CD8-positive, alpha-beta memory T cell (primary cell): ENCODE results near the gene BTG3. TPM values are rescaled to one million over a fixed set of nuclear protein-coding genes. Genes with fewer than 3 reads are reported as not detected.
A peak's percentile ranks its signal among the peaks of the same experiment; 100 is the strongest.

Experiments
- CTCF ChIA-PET: fragments of 350-600 bp; sonication (Branson Sonifier 250); formaldehyde crosslinking; loops from one replicate; lab custom pipeline; 2021; ENCODE audit warnings: antibody characterized with exemption; lab: Charles Lee
- POLR2A ChIA-PET: fragments of 350-600 bp; sonication (Branson Sonifier 250); formaldehyde crosslinking; loops from one replicate; lab custom pipeline; 2021; ENCODE audit warnings: antibody characterized with exemption; lab: Charles Lee
- DNase-seq, 5 donors: peaks; one replicate each; pipeline versions ENCODE4 v3.0.0 to v3.0.0-alpha.2; 2020 to 2022; ENCODE audit warnings: mixed read lengths in 1 of 5
- H3K27ac ChIP-seq: one replicate; pipeline ENCODE4 v1.7.0; 2013; ENCODE audit warnings: low read depth, mild to moderate bottlenecking, low read length, moderate library complexity
- H3K27me3 ChIP-seq: 2 replicates; pipeline ENCODE4 v1.7.0; 2013; ENCODE audit warnings: low read length, mild to moderate bottlenecking; ENCODE audit not compliant: insufficient read depth, poor library complexity, severe bottlenecking
- H3K36me3 ChIP-seq: 2 replicates; pipeline ENCODE4 v1.7.0; 2013; ENCODE audit warnings: mild to moderate bottlenecking, low read length, moderate library complexity; ENCODE audit not compliant: insufficient read depth
- H3K4me1 ChIP-seq: 2 replicates; pipeline ENCODE4 v1.7.0; 2013; ENCODE audit warnings: mild to moderate bottlenecking, low read length, moderate library complexity; ENCODE audit not compliant: insufficient read depth
- H3K4me3 ChIP-seq: 2 replicates; pipeline ENCODE4 v1.7.0; 2013; ENCODE audit warnings: mild to moderate bottlenecking, low read length
- H3K9me3 ChIP-seq: 2 replicates; pipeline ENCODE4 v1.7.0; 2013; ENCODE audit warnings: mild to moderate bottlenecking, low read length
- H3K27ac Mint-ChIP-seq, 8 donors: one replicate each; pipeline ENCODE4 v1.8.0; 2020 to 2021; ENCODE audit warnings: mixed read lengths in 8 of 8, mild to moderate bottlenecking in 6 of 8, inconsistent platforms in 3 of 8, moderate library complexity in 3 of 8
- H3K27me3 Mint-ChIP-seq, 2 donors: one replicate each; pipeline ENCODE4 v1.8.0; 2020 to 2021; ENCODE audit warnings: mixed read lengths in 2 of 2, mild to moderate bottlenecking in 1 of 2, moderate library complexity in 1 of 2
- H3K36me3 Mint-ChIP-seq, 3 donors: one replicate each; pipeline ENCODE4 v1.8.0; 2020 to 2021; ENCODE audit warnings: mixed read lengths in 3 of 3, inconsistent platforms in 1 of 3, mild to moderate bottlenecking in 1 of 3
- H3K4me1 Mint-ChIP-seq, 3 donors: one replicate each; pipeline ENCODE4 v1.8.0; 2020 to 2021; ENCODE audit warnings: mixed read lengths in 3 of 3, inconsistent platforms in 1 of 3, mild to moderate bottlenecking in 1 of 3
- H3K4me3 Mint-ChIP-seq, 7 donors: one replicate each; pipeline ENCODE4 v1.8.0; 2020 to 2021; ENCODE audit warnings: mixed read lengths in 7 of 7, mild to moderate bottlenecking in 6 of 7, moderate library complexity in 4 of 7, inconsistent platforms in 2 of 7
- H3K9me3 Mint-ChIP-seq, 5 donors: one replicate each; pipeline ENCODE4 v1.8.0; 2020 to 2022; ENCODE audit warnings: mixed read lengths in 5 of 5, mild to moderate bottlenecking in 3 of 5, moderate library complexity in 2 of 5, inconsistent platforms in 1 of 5
- polyA plus RNA-seq: library from polyadenylated mRNA; unstranded; fragments of 300-500 nt; fragmentation: Illumina TruSeq; gene quantifications from one replicate; pipeline ENCODE4 v1.2.3, GENCODE V29; 2021
- total RNA-seq, 2 experiments: library from RNA; stranded (reverse); gene quantifications; one replicate each; pipeline ENCODE4 v1.2.3, GENCODE V29; 2021

Gene BTG3
- total and polyA plus RNA-seq, 3 experiments from 2014 or later, result 11.5 to 45.7 (median 43.1) TPM

DNA sequence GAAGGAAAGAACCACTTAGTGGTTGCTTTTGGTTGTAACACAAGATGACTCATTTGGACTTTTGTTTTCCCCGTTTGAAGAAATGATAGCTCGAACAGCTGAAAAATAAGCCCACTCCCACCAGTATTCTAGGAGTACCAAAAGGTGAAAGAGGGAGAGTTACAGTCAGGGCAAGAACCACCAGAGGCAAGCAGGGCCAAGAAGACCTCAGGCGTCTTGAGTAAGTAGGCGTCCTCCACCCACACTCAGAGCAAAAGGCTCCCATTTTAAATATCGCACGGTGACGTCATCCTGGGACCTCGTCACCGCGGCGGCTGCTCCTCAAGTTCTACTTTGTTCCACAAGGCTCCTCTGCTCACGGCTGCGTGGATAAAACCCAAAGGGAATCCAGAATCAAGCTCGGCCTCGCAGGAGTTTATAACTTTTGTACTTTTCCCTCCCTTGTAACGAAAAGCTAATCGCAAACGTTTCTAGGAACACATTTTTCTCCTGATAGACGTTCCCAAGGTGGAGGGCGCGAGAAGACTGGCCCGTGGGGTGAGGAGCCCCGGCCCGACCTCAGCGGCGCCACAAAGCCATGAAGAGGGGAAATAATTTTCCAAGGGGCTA, 1.2 kb downstream of the BTG3 start:
- Histone ChIP-seq H3K4me3 (peak overlapping the region; percentile 95), H3K27ac (peak overlapping the region; percentile 97), H3K27me3 (no peaks in the 10 kb centered on the region), H3K4me1 (peaks cover 10% of the 10 kb centered on the region), H3K36me3 (no peaks in the 10 kb centered on the region), H3K9me3 (no peaks in the 10 kb centered on the region)
- Mint-ChIP-seq H3K36me3 (peaks cover 8 to 32% (median 9%) of the 10 kb centered on the region in 3 donors), H3K4me1 (peaks cover 23 to 53% (median 39%) of the 10 kb centered on the region in 3 donors), H3K4me3 (peak overlapping the region; percentile 89 to 96 (median 93)), H3K27me3 (peaks cover 0 to 1% of the 10 kb centered on the region in 2 donors), H3K9me3 (no peaks in the 10 kb centered on the region), H3K27ac (peak overlapping the region; percentile 84 to 100 (median 98))
- ChIA-PET CTCF (interaction anchor here (1.3 to 2.2 kb wide), 5 partner anchors 12 to 225 kb away, joined by 3 to 6 read pairs (median 3); partner anchors contain the start of gene CXADR), POLR2A (interaction anchor here (1.0 to 1.6 kb wide), 2 partner anchors 98 to 207 kb away, joined by 3 to 6 read pairs; partner anchors contain the start of gene C21orf91)
- DNase-seq, result peak; percentile 71 to 87 (median 76)

- H3K4me1 Mint-ChIP-seq, result peaks cover 23 to 53% (median 39%) of the 10 kb centered on the region in 3 donors
These were observed 1.8 kb downstream of the BTG3 start for GRCh38 chr21:17610911-17611310.

DNA sequence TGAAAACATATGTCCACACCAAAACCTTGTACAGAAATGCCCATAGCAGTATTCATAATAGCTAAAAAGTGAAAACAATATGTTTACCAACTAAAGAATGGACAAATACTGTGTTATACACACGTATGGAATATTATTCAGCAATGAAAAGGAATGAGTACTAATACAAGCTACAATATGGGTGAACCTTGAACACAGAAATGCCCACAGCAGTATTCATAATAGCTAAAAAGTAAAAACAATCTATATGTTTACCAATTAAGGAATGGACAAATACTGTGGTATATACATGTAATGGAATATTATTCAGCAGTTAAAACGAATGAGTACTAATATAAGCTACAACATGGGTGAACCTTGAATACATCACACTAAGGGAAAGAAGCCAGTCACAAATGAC, 3.0 kb downstream of the BTG3 start:
- Histone ChIP-seq H3K9me3 (no peaks in the 10 kb centered on the region), H3K4me1 (peaks cover 10% of the 10 kb centered on the region), H3K27me3 (no peaks in the 10 kb centered on the region), H3K4me3 (no peak overlapping the region), H3K27ac (no peak overlapping the region), H3K36me3 (no peaks in the 10 kb centered on the region)
- H3K4me1 Mint-ChIP-seq, result peaks cover 23 to 51% (median 44%) of the 10 kb centered on the region in 3 donors
- H3K27ac Mint-ChIP-seq, result peak overlapping the region in 3 of 8 donors; percentile 66 to 100 (median 92)
- H3K9me3 Mint-ChIP-seq, result no peaks in the 10 kb centered on the region
- H3K36me3 Mint-ChIP-seq, result peaks cover 9 to 39% (median 10%) of the 10 kb centered on the region in 3 donors
- peaks cover 0 to 1% of the 10 kb centered on the region in 2 donors for H3K27me3 Mint-ChIP-seq
- CTCF ChIA-PET, result interaction anchor here (2.2 kb wide), 1 partner anchor 10 kb away, joined by 6 read pairs; no protein-coding TSS in a partner anchor
- DNase-seq, result no peak
- POLR2A ChIA-PET, result no interaction called here
- H3K4me3 Mint-ChIP-seq, result peak overlapping the region in 3 of 7 donors; percentile 33 to 93 (median 65)

More at GRCh38 chr21:17610911-17611310, 1.8 kb downstream of the BTG3 start:
- CTCF ChIA-PET, result interaction anchor here (0.8 to 2.2 kb wide), 4 partner anchors 10 to 224 kb away, joined by 3 to 6 read pairs (median 4); partner anchors contain the start of gene CXADR
- DNase-seq, result no peak
- peaks cover 0 to 1% of the 10 kb centered on the region in 2 donors for H3K27me3 Mint-ChIP-seq
- H3K27ac Mint-ChIP-seq, result peak overlapping the region; percentile 84 to 100 (median 98)
- Histone ChIP-seq H3K4me1 (peaks cover 10% of the 10 kb centered on the region), H3K27ac (peak overlapping the region; percentile 97), H3K36me3 (no peaks in the 10 kb centered on the region), H3K4me3 (peak overlapping the region; percentile 95), H3K27me3 (no peaks in the 10 kb centered on the region), H3K9me3 (no peaks in the 10 kb centered on the region)
- peak overlapping the region; percentile 89 to 96 (median 93) for H3K4me3 Mint-ChIP-seq
- POLR2A ChIA-PET, result interaction anchor here (1.0 to 1.6 kb wide), 2 partner anchors 202 to 208 kb away, joined by 3 to 6 read pairs; partner anchors contain the start of gene C21orf91
- H3K9me3 Mint-ChIP-seq, result no peaks in the 10 kb centered on the region
- peaks cover 8 to 33% (median 9%) of the 10 kb centered on the region in 3 donors for H3K36me3 Mint-ChIP-seq

DNA sequence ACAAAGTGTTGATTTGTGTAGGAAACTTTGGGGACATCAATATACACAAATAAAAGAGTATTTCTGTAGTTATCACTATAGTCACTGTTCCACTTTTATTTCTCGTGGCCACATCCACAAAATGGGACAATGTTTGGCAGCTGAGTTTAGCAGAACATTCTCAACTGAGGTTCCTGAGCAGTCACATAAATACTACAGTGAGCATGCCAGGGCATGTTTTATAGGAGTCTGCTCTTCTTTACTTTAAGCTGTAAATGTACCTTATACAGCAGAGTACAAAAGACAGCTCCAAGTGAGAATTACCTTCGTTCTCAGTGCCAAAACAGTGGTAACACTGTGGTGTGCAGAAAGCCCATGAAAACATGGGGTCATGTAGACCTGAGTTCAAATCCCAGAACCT, 5.0 kb downstream of the BTG3 start:
- Mint-ChIP-seq H3K36me3 (peaks cover 13 to 55% (median 20%) of the 10 kb centered on the region in 3 donors), H3K9me3 (no peaks in the 10 kb centered on the region), H3K27ac (no peak overlapping the region), H3K4me1 (peaks cover 32 to 62% (median 59%) of the 10 kb centered on the region in 3 donors), H3K4me3 (peak overlapping the region in 1 of 7 donors; percentile 13), H3K27me3 (peaks cover 0 to 1% of the 10 kb centered on the region in 2 donors)
- POLR2A ChIA-PET, result no interaction called here
- Histone ChIP-seq H3K4me1 (peaks cover 10% of the 10 kb centered on the region), H3K27ac (no peak overlapping the region), H3K36me3 (no peaks in the 10 kb centered on the region), H3K4me3 (no peak overlapping the region), H3K27me3 (no peaks in the 10 kb centered on the region), H3K9me3 (no peaks in the 10 kb centered on the region)
- DNase-seq, result no peak
- CTCF ChIA-PET, result no interaction called here

GRCh38 chr21:17602874-17603273, 9.8 kb downstream of the BTG3 start:
- no peaks in the 10 kb centered on the region for H3K27me3 Mint-ChIP-seq
- Histone ChIP-seq H3K9me3 (no peaks in the 10 kb centered on the region), H3K36me3 (peaks cover 7% of the 10 kb centered on the region), H3K4me3 (no peak overlapping the region), H3K4me1 (no peaks in the 10 kb centered on the region), H3K27ac (no peak overlapping the region), H3K27me3 (no peaks in the 10 kb centered on the region)
- DNase-seq, result no peak
- H3K9me3 Mint-ChIP-seq, result no peaks in the 10 kb centered on the region
- H3K27ac Mint-ChIP-seq, result no peak overlapping the region
- no peak overlapping the region for H3K4me3 Mint-ChIP-seq
- H3K36me3 Mint-ChIP-seq, result peaks cover 5 to 70% (median 22%) of the 10 kb centered on the region in 3 donors
- CTCF ChIA-PET, result no interaction called here
- POLR2A ChIA-PET, result no interaction called here
- H3K4me1 Mint-ChIP-seq, result peaks cover 21 to 56% (median 41%) of the 10 kb centered on the region in 3 donors

- H3K36me3 ChIP-seq, result peaks cover 7% of the 10 kb centered on the region
These were observed 14.3 kb downstream of the BTG3 start for GRCh38 chr21:17598437-17598836.

GRCh38 chr21:17597680-17598079, 15.0 kb downstream of the BTG3 start:
- H3K9me3 ChIP-seq, result no peaks in the 10 kb centered on the region
- ChIA-PET CTCF (no interaction called here), POLR2A (no interaction called here)
- no peak overlapping the region for H3K27ac Mint-ChIP-seq
- no peaks in the 10 kb centered on the region for H3K27me3 ChIP-seq
- no peaks in the 10 kb centered on the region for H3K4me1 ChIP-seq
- no peaks in the 10 kb centered on the region for H3K27me3 Mint-ChIP-seq
- no peaks in the 10 kb centered on the region for H3K9me3 Mint-ChIP-seq
- DNase-seq, result no peak
- H3K4me1 Mint-ChIP-seq, result peaks cover 11 to 26% (median 17%) of the 10 kb centered on the region in 3 donors
- H3K36me3 Mint-ChIP-seq, result peaks cover 7 to 75% (median 21%) of the 10 kb centered on the region in 3 donors
- peaks cover 7% of the 10 kb centered on the region for H3K36me3 ChIP-seq
- H3K27ac ChIP-seq, result no peak overlapping the region
- H3K4me3 Mint-ChIP-seq, result no peak overlapping the region
- no peak overlapping the region for H3K4me3 ChIP-seq

More at GRCh38 chr21:17598437-17598836, 14.3 kb downstream of the BTG3 start:
- Histone ChIP-seq H3K27me3 (no peaks in the 10 kb centered on the region), H3K4me1 (no peaks in the 10 kb centered on the region), H3K9me3 (no peaks in the 10 kb centered on the region), H3K27ac (no peak overlapping the region), H3K4me3 (no peak overlapping the region)
- no peaks in the 10 kb centered on the region for H3K9me3 Mint-ChIP-seq
- DNase-seq, result no peak
- CTCF ChIA-PET, result interaction anchor here (1.6 kb wide), 1 partner anchor 12 kb away, joined by 6 read pairs; no protein-coding TSS in a partner anchor
- peaks cover 7 to 76% (median 24%) of the 10 kb centered on the region in 3 donors for H3K36me3 Mint-ChIP-seq
- H3K4me1 Mint-ChIP-seq, result peaks cover 17 to 34% (median 24%) of the 10 kb centered on the region in 3 donors
- H3K4me3 Mint-ChIP-seq, result peak overlapping the region in 2 of 7 donors; percentile 8 to 20
- POLR2A ChIA-PET, result no interaction called here
- no peaks in the 10 kb centered on the region for H3K27me3 Mint-ChIP-seq
- H3K27ac Mint-ChIP-seq, result peak overlapping the region in 2 of 8 donors; percentile 45 to 59

- Mint-ChIP-seq H3K9me3 (no peaks in the 10 kb centered on the region), H3K27ac (no peak overlapping the region), H3K4me3 (no peak overlapping the region), H3K4me1 (no peaks in the 10 kb centered on the region), H3K36me3 (peaks cover 10 to 28% (median 14%) of the 10 kb centered on the region in 3 donors), H3K27me3 (peaks cover 0 to 2% of the 10 kb centered on the region in 2 donors)
- ChIA-PET POLR2A (no interaction called here), CTCF (no interaction called here)
- Histone ChIP-seq H3K4me1 (no peaks in the 10 kb centered on the region), H3K27me3 (no peaks in the 10 kb centered on the region), H3K36me3 (no peaks in the 10 kb centered on the region), H3K9me3 (no peaks in the 10 kb centered on the region), H3K27ac (no peak overlapping the region), H3K4me3 (no peak overlapping the region)
- DNase-seq, result no peak
These were observed 22.3 kb downstream of the BTG3 start for GRCh38 chr21:17590430-17590829.
